OCI-LY7 (cell line): ENCODE data around the gene FBRSL1. TPM values are rescaled to one million over a fixed set of nuclear protein-coding genes. Genes with fewer than 3 reads are reported as not detected.
A peak's percentile ranks its signal among the peaks of the same experiment; 100 is the strongest.

Source experiments
- BruUV-seq: library from RNA; stranded (reverse); fragments of 400-500 nt; replicated peaks from 2 replicates; lab custom pipeline; 2021; lab: Mats Ljungman, UMichigan
- CTCF ChIA-PET: fragments of 300-600 bp; sonication (Branson Sonifier 250); formaldehyde crosslinking; loops from one replicate; lab custom pipeline; 2022; ENCODE audit warnings: antibody characterized with exemption; ENCODE audit not compliant: unreplicated experiment; lab: Charles Lee
- POLR2A ChIA-PET: fragments of 300-600 bp; sonication (Branson Sonifier 250); formaldehyde crosslinking; loops from one replicate; lab custom pipeline; 2022; ENCODE audit warnings: antibody characterized with exemption; lab: Charles Lee
- DNase-seq: peaks from one replicate; pipeline ENCODE4 v3.0.0-alpha.2; 2015; ENCODE audit warnings: low spot score
- H2AFZ ChIP-seq: fragments of 200-600 bp; sonication (generic), shearing (Covaris generic); 2 replicates; pipeline ENCODE4 v1.6.1; 2014; ENCODE audit warnings: mild to moderate bottlenecking, antibody characterized with exemption, low read length, moderate library complexity
- H3K27ac ChIP-seq: fragments of 200-600 bp; sonication (generic); 2 replicates; pipeline ENCODE4 v1.5.1; 2014; ENCODE audit warnings: mixed run types, low read depth, mild to moderate bottlenecking, moderate library complexity, low read length, inconsistent platforms; ENCODE audit not compliant: poor library complexity, severe bottlenecking
- H3K36me3 ChIP-seq: fragments of 200-600 bp; sonication (generic); 2 replicates; pipeline ENCODE4 v1.6.1; 2014; ENCODE audit warnings: mild to moderate bottlenecking, antibody characterized with exemption, low read length, moderate library complexity, mixed read lengths; ENCODE audit not compliant: insufficient read depth
- H3K4me1 ChIP-seq: fragments of 200-600 bp; sonication (generic); 2 replicates; pipeline ENCODE4 v1.5.1; 2014; ENCODE audit warnings: mild to moderate bottlenecking, low read length; ENCODE audit not compliant: insufficient read depth, poor library complexity, severe bottlenecking
- H3K4me2 ChIP-seq: fragments of 200-600 bp; sonication (generic); 2 replicates; pipeline ENCODE4 v1.6.1; 2014; ENCODE audit warnings: mild to moderate bottlenecking, low read length
- H3K4me3 ChIP-seq: fragments of 200-600 bp; sonication (generic); 2 replicates; pipeline ENCODE4 v1.5.1; 2014; ENCODE audit warnings: mild to moderate bottlenecking, low read depth, low read length; ENCODE audit not compliant: poor library complexity, severe bottlenecking
- H3K79me2 ChIP-seq: fragments of 200-600 bp; sonication (generic); 2 replicates; pipeline ENCODE4 v1.6.1; 2016; ENCODE audit warnings: low read depth, mild to moderate bottlenecking, low read length, moderate library complexity, mixed read lengths; ENCODE audit not compliant: insufficient read depth
- H3K9me2 ChIP-seq: fragments of 200-600 bp; sonication (generic); 2 replicates; pipeline ENCODE4 v1.6.1; 2016; ENCODE audit warnings: mild to moderate bottlenecking, low read length, mixed read lengths; ENCODE audit not compliant: insufficient read depth
- H3K9me3 ChIP-seq: fragments of 200-600 bp; sonication (generic); 2 replicates; pipeline ENCODE4 v1.6.1; 2014; ENCODE audit warnings: mild to moderate bottlenecking, mixed run types, low read length, mixed read lengths
- H4K20me1 ChIP-seq: fragments of 200-600 bp; sonication (generic); 2 replicates; pipeline ENCODE4 v1.6.1; 2014; ENCODE audit warnings: mild to moderate bottlenecking, antibody characterized with exemption, low read length, moderate library complexity, mixed read lengths; ENCODE audit not compliant: insufficient read depth
- EZH2phosphoT487 ChIP-seq: fragments of 200-600 bp; sonication (generic); IDR thresholded peaks from 2 replicates; pipeline ENCODE4 v1.6.1; 2018; ENCODE audit warnings: low read depth, borderline replicate concordance, mild to moderate bottlenecking, mixed run types, antibody characterized with exemption, low read length, moderate library complexity, mixed read lengths
- intact Hi-C: fragments of 100-400 bp; cut with micrococcal nuclease; formaldehyde crosslinking; loops from one replicate; pipeline ENCODE4 v1.10.0; 2022; ENCODE audit not compliant: unreplicated experiment
- total RNA-seq, 2 experiments: library from RNA; depleted of rRNA in 1 of 2; stranded (reverse); fragments of >200 nt in 1 of 2; shearing (Covaris generic) in 1 of 2; gene quantifications; 2 replicates each; pipeline ENCODE4 v1.2.3, GENCODE V29; 2014 to 2022
- TF ChIP-seq, protein P1 (sequence below): fragments of 200-600 bp; sonication (generic); conservative IDR thresholded peaks from 2 replicates; pipeline ENCODE4 v1.5.1; 2014; ENCODE audit warnings: mild to moderate bottlenecking, antibody characterized with exemption, low read length, moderate library complexity, mixed read lengths

The FBRSL1 gene
- total RNA-seq, 2 experiments from 2014 or later: 24.6 to 87.8 TPM

DNA sequence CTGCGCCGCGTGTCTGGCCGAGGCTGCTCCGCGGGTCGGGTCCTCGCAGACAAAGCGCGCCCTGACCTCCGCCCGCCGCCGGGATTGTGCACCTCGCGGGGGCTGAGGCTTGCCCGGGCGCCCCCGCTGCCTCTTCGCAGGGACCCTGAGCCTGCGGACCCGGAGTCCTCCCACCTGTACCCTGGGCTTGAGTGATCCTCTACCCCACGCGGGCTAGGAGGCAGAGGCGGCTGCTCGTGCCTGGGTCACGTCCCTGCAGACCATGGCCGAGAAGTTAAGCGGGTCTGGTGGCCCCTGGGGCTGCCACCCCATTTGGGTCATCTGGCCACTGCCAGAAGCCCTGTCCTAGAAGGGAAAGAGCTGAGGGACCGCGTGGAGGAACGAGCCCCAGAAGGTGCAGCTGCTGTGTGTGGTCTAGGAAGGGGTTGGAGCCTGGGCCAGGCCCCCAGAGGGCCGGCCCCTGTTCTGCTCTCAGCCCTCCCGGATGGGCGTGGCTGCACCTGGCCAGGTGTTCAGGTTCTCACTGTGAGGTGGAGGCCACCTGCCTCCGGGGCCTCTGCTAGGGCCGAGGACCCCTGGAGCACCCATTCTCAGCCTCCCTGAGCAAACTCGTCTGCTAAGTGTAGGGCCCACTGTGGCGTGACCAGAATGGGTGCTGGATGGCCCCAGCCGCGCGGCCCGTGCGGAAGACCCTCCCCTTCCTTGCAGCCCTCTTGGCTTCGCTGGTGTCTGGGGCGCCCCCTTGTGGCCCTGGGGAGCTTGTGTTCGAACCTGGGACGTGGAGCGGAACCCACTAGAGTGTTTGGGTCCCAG is 70.9 kb downstream of the FBRSL1 start:
- no peaks in the 10 kb centered on the region for H4K20me1 ChIP-seq
- H3K27ac ChIP-seq: peak overlapping the region; percentile 36
- H2AFZ ChIP-seq: no peak overlapping the region
- H3K9me3 ChIP-seq: no peaks in the 10 kb centered on the region
- intact Hi-C loops: loop anchor here (1.0 to 2.0 kb wide), 4 partner anchors 34 to 146 kb away; partner anchors contain the start of gene FBRSL1
- no peak for TF ChIP-seq EZH2phosphoT487
- TF ChIP-seq, protein P1, sequence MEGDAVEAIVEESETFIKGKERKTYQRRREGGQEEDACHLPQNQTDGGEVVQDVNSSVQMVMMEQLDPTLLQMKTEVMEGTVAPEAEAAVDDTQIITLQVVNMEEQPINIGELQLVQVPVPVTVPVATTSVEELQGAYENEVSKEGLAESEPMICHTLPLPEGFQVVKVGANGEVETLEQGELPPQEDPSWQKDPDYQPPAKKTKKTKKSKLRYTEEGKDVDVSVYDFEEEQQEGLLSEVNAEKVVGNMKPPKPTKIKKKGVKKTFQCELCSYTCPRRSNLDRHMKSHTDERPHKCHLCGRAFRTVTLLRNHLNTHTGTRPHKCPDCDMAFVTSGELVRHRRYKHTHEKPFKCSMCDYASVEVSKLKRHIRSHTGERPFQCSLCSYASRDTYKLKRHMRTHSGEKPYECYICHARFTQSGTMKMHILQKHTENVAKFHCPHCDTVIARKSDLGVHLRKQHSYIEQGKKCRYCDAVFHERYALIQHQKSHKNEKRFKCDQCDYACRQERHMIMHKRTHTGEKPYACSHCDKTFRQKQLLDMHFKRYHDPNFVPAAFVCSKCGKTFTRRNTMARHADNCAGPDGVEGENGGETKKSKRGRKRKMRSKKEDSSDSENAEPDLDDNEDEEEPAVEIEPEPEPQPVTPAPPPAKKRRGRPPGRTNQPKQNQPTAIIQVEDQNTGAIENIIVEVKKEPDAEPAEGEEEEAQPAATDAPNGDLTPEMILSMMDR: peak; percentile 88
- peaks cover 34% of the 10 kb centered on the region for H3K4me1 ChIP-seq
- peak overlapping the region; percentile 84 for H3K4me3 ChIP-seq
- ChIA-PET POLR2A (interaction anchor here (0.6 kb wide), 1 partner anchor 114 kb away, joined by 3 read pairs; no protein-coding TSS in a partner anchor), CTCF (no interaction called here)
- no peaks in the 10 kb centered on the region for H3K36me3 ChIP-seq
- H3K9me2 ChIP-seq: no peaks in the 10 kb centered on the region
- no peaks in the 10 kb centered on the region for H3K79me2 ChIP-seq
- BruUV-seq: no TSS peak
- H3K4me2 ChIP-seq: peak overlapping the region; percentile 86
- peak; percentile 89 for DNase-seq

Other genes starting within 250 kb of the FBRSL1 start
- gene GALNT9, start 160.6 kb upstream of the FBRSL1 start, total RNA-seq (2014; rRNA removed; shearing (Covaris generic)): 0.28 TPM in 1 of 2 replicates, not detected in the other
- not detected in 2 replicates for gene GALNT9, start 160.6 kb upstream of the FBRSL1 start, total RNA-seq (2022)
- gene LRCOL1, start 120.4 kb downstream of the FBRSL1 start, total RNA-seq (2014; rRNA removed; shearing (Covaris generic)): not detected in 2 replicates
- not detected in 2 replicates for gene LRCOL1, start 120.4 kb downstream of the FBRSL1 start, total RNA-seq (2022)
- gene P2RX2, start 128.6 kb downstream of the FBRSL1 start, total RNA-seq (2014; rRNA removed; shearing (Covaris generic)): not detected in 2 replicates
- gene P2RX2, start 128.6 kb downstream of the FBRSL1 start, total RNA-seq (2022): not detected in 2 replicates
- 157 and 159 TPM in 2 replicates for gene POLE, start 197.2 kb downstream of the FBRSL1 start, total RNA-seq (2014; rRNA removed; shearing (Covaris generic))
- 230 and 255 TPM in 2 replicates for gene POLE, start 197.2 kb downstream of the FBRSL1 start, total RNA-seq (2022)
- 97.3 and 103 TPM in 2 replicates for gene PXMP2, start 197.4 kb downstream of the FBRSL1 start, total RNA-seq (2014; rRNA removed; shearing (Covaris generic))
- 58.1 and 62.4 TPM in 2 replicates for gene PXMP2, start 197.4 kb downstream of the FBRSL1 start, total RNA-seq (2022)
- gene PGAM5, start 220.7 kb downstream of the FBRSL1 start, total RNA-seq (2014; rRNA removed; shearing (Covaris generic)): 94.9 and 97.2 TPM in 2 replicates
- gene PGAM5, start 220.7 kb downstream of the FBRSL1 start, total RNA-seq (2022): 86.5 and 95.6 TPM in 2 replicates